Pancreas (tissue), 10 donors: Measurements from ENCODE around the gene LBHD2. TPM values are rescaled to one million over a fixed set of nuclear protein-coding genes. Genes with fewer than 3 reads are reported as not detected.

Source experiments
- ATAC-seq, 4 donors: fragments of 200-7000 bp; cut with Tn5 transposase; one replicate each; pipeline versions ENCODE4 v1.8.0 to v1.9.1; 2020; ENCODE audit warnings: mild to moderate bottlenecking in 4 of 4, moderate library complexity in 4 of 4
- DNase-seq, 6 donors: peaks; one replicate each; pipeline ENCODE4 v3.0.0-alpha.2; 2020
- FAIRE-seq: peaks from 2 replicates; lab custom pipeline; 2012; peaks lifted over from hg19 to GRCh38; lab: Jason Lieb, UNC
- H3K27ac ChIP-seq, 4 donors: fragments of 200-600 bp; sonication (generic); 1 replicate in 3 of 4; 2 replicates in 1 of 4; pipeline versions ENCODE4 v1.5.0 to v1.8.0; 2020
- H3K27me3 ChIP-seq, 4 donors: fragments of 200-600 bp; one replicate each; pipeline ENCODE4 v1.8.0; 2021
- H3K36me3 ChIP-seq, 3 donors: fragments of 200-600 bp; sonication (generic) in 1 of 3; one replicate each; pipeline versions ENCODE4 v1.5.0 to v1.8.0; 2020 to 2021
- H3K4me1 ChIP-seq, 3 donors: fragments of 200-600 bp; one replicate each; pipeline ENCODE4 v1.8.0; 2021
- H3K4me3 ChIP-seq, 4 donors: fragments of 200-600 bp; sonication (generic) in 2 of 4; one replicate each; pipeline versions ENCODE4 v1.5.0 to v1.8.0; 2020 to 2021
- H3K9me3 ChIP-seq, 4 donors: fragments of 200-600 bp; one replicate each; pipeline ENCODE4 v1.8.0; 2021
- CTCF ChIP-seq, 4 donors: fragments of 200-600 bp; sonication (generic) in 3 of 4; IDR thresholded peaks; one replicate each; pipeline versions ENCODE4 v1.5.0 to v1.8.0; 2021; ENCODE audit warnings: antibody characterized with exemption in 4 of 4
- WGBS, 2 donors: extraction: QIAGEN DNeasy Blood & Tissue Kit; methylation state at CpG; one replicate each; pipeline ENCODE4 v1.1.7; 2013; 5-methylcytosine and 5-hydroxymethylcytosine counted together
- intact Hi-C, 3 donors: fragments of 100-400 bp; cut with DNase I; formaldehyde crosslinking; loops; one replicate each; pipeline versions ENCODE4 v1.11.1 to v1.14.2; 2022
- polyA plus RNA-seq, 2 donors: library from polyadenylated mRNA; stranded (reverse); fragments of 200-250 nt; gene quantifications; one replicate each; pipeline ENCODE4 v1.2.3, GENCODE V29; 2013
- total RNA-seq, 6 donors: library from RNA; stranded (reverse); fragmentation: NEBNext Ultra II Directional in 4 of 6; extraction: Animal tissue kit (Norgen Biotek cat#: 25700) in 4 of 6; gene quantifications; one replicate each; pipeline versions ENCODE4 v1.2.1 to v1.2.4, GENCODE V29; 2021 to 2023
- donor health status: healthy with polysubstance abuse.
- donor health status: DM: no; HTN: no; CAD: no; lungs with moderate emphysema.
- donor health status: DM: no; HTN: no; CAD: no.
- donor health status: control.
- donor health status: control.
- donor health status: Bipolar disorder and iron deficiency.
- donor health status: DM: yes; HTN: yes; CAD: no.
- donor health status: DM: no; HTN: no; CAD: no.
- donor health status: DM: no; HTN: no; CAD: no.
- donor health status: DM: yes; HTN: yes; CAD: no.

Gene LBHD2
- total and polyA plus RNA-seq, 8 donors: not detected

DNA sequence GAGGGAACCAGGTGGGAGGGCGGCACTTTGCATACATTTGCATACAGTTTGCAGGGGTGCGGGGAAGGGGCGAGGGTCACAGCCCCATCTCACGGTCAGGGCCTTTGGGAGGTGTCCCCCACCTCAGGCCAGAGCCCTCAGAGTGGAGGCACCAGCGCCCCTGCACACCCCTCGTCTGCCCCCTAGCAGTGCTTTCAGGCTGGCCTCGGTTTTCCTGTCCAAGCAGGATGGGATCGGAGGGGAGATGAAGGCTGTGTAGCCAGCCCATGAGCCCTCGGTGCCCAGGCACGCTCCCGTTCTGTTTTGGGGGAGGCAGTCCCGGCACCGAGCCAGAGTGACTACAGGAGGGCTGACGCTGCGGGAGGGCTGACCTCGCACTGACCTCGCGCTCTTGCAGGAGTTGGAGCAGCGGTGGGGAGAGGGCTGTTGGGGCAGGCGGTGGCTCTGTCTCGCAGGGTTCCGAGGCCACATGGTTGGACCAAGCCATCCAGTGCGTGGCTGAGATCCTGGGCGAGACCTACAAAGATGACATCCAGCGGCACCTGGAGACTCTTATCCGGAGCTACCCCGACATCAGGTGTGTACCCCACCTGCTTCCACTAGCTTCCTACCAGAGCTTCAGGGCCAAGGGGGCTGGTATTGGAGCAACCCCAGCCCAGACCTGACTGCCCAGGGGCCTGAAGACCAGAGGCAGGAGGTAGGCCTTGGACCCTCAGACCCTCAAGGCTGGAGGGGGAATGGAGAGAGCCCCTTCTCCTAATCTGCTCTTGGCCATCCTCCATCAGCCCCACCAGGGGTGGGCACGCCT, 24.1 kb downstream of the LBHD2 start:
- H3K9me3 ChIP-seq: no peaks in the 10 kb centered on the region
- peaks cover 19 to 23% (median 19%) of the 10 kb centered on the region in 3 donors for H3K4me1 ChIP-seq
- ATAC-seq (no peak), FAIRE-seq (no peak), DNase-seq (peak in 1 of 6 donors; percentile 46)
- no peak overlapping the region for H3K4me3 ChIP-seq
- WGBS, 2 donors: 85 to 93% methylated on average over 27 to 28 of the region's 28 CpGs
- TF ChIP-seq CTCF (IDR thresholded peaks at IDR 0.05): no peak
- no peaks in the 10 kb centered on the region for H3K36me3 ChIP-seq
- intact Hi-C loops: loop anchor here in 2 of 3 donors (10.0 kb wide), 2 partner anchors 77 to 187 kb away; no protein-coding TSS in a partner anchor
- H3K27me3 ChIP-seq: no peaks in the 10 kb centered on the region
- H3K27ac ChIP-seq: peak overlapping the region in 2 of 4 donors; percentile 39

DNA sequence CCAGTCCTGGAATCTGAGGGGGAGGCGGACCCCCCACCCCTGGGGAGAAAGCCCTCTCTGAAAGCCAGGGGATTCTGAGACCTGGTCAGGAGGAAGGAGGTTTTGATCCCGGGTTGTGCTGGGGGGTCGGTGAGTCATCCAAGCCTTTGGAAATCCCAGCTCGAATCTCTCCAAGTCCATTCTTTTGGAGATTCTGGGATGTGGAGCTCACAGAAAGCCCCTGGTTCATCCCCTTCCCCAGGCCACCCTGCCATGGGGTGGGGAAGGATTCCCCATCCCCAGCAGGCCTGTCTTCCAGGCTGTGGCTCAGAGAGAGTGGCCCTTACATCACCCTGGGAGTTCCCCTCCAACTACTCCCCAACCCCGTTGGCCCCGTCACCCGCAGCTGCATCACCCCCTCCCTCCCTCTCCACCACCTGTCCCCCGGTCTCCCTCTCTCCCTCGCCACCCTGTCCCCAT, 24.8 kb downstream of the LBHD2 start:
- DNase-seq: peak in 1 of 6 donors; percentile 43
- Histone ChIP-seq H3K27ac (peak overlapping the region in 2 of 4 donors; percentile 39), H3K36me3 (no peaks in the 10 kb centered on the region), H3K27me3 (no peaks in the 10 kb centered on the region), H3K4me3 (no peak overlapping the region), H3K4me1 (peaks cover 19 to 21% (median 19%) of the 10 kb centered on the region in 3 donors), H3K9me3 (no peaks in the 10 kb centered on the region)
- intact Hi-C loops: loop anchor here in 2 of 3 donors (10.0 kb wide), 2 partner anchors 76 to 186 kb away; no protein-coding TSS in a partner anchor
- ATAC-seq: peak in 1 of 4 donors; percentile 4
- 47 to 54% methylated on average over 7 to 9 of the region's 9 CpGs for WGBS, 2 donors
- FAIRE-seq: no peak
- no peak for TF ChIP-seq CTCF (IDR thresholded peaks at IDR 0.05)

GRCh38 chr14:103109535-103110441, 25.8 kb downstream of the LBHD2 start:
- Histone ChIP-seq H3K36me3 (no peaks in the 10 kb centered on the region), H3K9me3 (no peaks in the 10 kb centered on the region), H3K4me3 (no peak overlapping the region), H3K27me3 (no peaks in the 10 kb centered on the region), H3K4me1 (peaks cover 16 to 19% (median 19%) of the 10 kb centered on the region in 3 donors), H3K27ac (peak overlapping the region in 3 of 4 donors; percentile 42 to 69 (median 68))
- peak in 3 of 4 donors; percentile 6 to 26 (median 24) for ATAC-seq
- DNase-seq: peak in 2 of 6 donors; percentile 37 to 52
- no peak for FAIRE-seq
- no peak for TF ChIP-seq CTCF (IDR thresholded peaks at IDR 0.05)
- WGBS, 2 donors: 54 to 57% methylated on average over 32 of the region's 32 CpGs
- intact Hi-C loops: loop anchor here in 2 of 3 donors (10.0 kb wide), 2 partner anchors 75 to 185 kb away; no protein-coding TSS in a partner anchor

- Histone ChIP-seq H3K27me3 (no peaks in the 10 kb centered on the region), H3K27ac (peak overlapping the region; percentile 10 to 69 (median 55)), H3K36me3 (no peaks in the 10 kb centered on the region), H3K4me1 (peaks cover 15 to 19% (median 19%) of the 10 kb centered on the region in 3 donors), H3K4me3 (no peak overlapping the region), H3K9me3 (no peaks in the 10 kb centered on the region)
- peak in 2 of 6 donors; percentile 36 to 42 for DNase-seq
- no peak for TF ChIP-seq CTCF (IDR thresholded peaks at IDR 0.05)
- FAIRE-seq: no peak
- 16 to 25% methylated on average over 14 of the region's 14 CpGs for WGBS, 2 donors
- peak; percentile 16 to 46 (median 28) for ATAC-seq
- intact Hi-C loops: no loop called here
These were observed 26.7 kb downstream of the LBHD2 start for GRCh38 chr14:103110681-103111231.
